ENCODE measurements around the gene SNN. TPM values are rescaled to one million over a fixed set of nuclear protein-coding genes. Genes with fewer than 3 reads are reported as not detected.

SNN gene
- total and polyA plus RNA-seq, 8 donors: 21.1 to 42.5 (median 31.4) TPM

DNA sequence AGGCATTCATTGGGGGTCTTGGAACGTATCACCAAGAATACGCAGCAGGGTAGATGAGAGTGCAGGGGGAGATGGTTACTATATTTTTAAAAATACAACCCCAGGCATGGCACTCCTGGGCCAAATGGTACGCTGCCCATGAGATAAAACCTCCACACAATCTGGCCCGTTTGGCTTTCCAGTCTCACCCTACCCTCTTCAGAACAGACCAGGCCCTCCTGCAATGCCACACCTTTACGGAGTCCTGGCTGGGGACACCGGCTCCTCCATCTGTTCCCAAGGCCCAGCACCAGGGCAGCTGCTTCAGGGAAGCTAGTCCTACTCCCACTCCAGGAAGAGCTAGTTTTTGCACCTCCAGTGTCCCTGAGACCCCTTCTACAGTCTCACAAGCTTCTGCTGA is 24.4 kb downstream of the SNN start:
- no peaks in the 10 kb centered on the region for H3K27me3 ChIP-seq
- H3K4me3 ChIP-seq: no peak overlapping the region
- DNase-seq (no peak), ATAC-seq (no peak)
- intact Hi-C loops (cut with DNase I): no loop called here
- H3K36me3 ChIP-seq: peaks cover 0 to 85% of the 10 kb centered on the region in 2 donors
- peaks cover 12 to 27% of the 10 kb centered on the region in 2 donors for H3K4me1 ChIP-seq
- TF ChIP-seq, protein P1, sequence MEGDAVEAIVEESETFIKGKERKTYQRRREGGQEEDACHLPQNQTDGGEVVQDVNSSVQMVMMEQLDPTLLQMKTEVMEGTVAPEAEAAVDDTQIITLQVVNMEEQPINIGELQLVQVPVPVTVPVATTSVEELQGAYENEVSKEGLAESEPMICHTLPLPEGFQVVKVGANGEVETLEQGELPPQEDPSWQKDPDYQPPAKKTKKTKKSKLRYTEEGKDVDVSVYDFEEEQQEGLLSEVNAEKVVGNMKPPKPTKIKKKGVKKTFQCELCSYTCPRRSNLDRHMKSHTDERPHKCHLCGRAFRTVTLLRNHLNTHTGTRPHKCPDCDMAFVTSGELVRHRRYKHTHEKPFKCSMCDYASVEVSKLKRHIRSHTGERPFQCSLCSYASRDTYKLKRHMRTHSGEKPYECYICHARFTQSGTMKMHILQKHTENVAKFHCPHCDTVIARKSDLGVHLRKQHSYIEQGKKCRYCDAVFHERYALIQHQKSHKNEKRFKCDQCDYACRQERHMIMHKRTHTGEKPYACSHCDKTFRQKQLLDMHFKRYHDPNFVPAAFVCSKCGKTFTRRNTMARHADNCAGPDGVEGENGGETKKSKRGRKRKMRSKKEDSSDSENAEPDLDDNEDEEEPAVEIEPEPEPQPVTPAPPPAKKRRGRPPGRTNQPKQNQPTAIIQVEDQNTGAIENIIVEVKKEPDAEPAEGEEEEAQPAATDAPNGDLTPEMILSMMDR (IDR thresholded peaks at IDR 0.05): no peak
- H3K27ac ChIP-seq: no peak overlapping the region
- H3K9me3 ChIP-seq: no peaks in the 10 kb centered on the region

DNA sequence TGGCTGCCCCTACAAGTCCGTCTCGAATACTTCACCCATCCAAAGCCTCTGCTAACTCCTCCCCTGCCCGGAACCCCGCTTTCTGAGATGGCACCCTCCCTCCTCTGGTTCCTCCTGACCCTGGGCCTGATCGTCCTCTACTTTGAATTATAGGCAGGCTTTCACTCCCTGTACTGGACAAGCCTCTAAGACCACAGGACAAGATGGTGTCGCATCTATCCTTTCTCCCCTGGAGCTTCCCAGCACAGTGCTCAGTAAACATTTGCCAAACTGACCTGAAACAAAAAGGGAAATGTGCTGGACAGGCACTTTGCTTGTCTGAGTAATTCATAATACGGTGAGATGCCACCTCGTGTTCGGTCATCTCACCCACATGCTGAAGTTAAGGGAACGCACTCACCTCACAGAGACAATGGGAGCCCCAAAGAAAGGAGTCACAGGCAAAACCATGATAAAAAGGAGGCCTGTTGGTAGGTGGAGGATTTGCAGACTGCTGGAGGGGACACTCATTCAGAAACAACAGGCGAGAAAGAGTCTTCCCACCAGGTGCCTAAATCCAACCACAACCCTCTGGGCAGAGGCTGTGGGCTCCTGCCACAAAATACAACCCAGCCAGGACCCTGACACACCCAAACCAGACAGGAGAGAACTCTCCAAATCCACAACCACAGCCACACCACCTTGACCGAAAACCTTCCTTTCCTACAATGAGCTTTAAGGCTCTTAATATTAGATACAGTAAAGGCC is 28.2 kb downstream of the SNN start:
- Histone ChIP-seq H3K4me3 (no peak overlapping the region), H3K9me3 (no peaks in the 10 kb centered on the region), H3K4me1 (peaks cover 0 to 20% of the 10 kb centered on the region in 2 donors), H3K27me3 (no peaks in the 10 kb centered on the region), H3K36me3 (peaks cover 0 to 82% of the 10 kb centered on the region in 2 donors), H3K27ac (no peak overlapping the region)
- no peak for DNase-seq
- no peak for ATAC-seq
- TF ChIP-seq, protein P1 (IDR thresholded peaks at IDR 0.05): no peak
- intact Hi-C loops (cut with DNase I): no loop called here

DNA sequence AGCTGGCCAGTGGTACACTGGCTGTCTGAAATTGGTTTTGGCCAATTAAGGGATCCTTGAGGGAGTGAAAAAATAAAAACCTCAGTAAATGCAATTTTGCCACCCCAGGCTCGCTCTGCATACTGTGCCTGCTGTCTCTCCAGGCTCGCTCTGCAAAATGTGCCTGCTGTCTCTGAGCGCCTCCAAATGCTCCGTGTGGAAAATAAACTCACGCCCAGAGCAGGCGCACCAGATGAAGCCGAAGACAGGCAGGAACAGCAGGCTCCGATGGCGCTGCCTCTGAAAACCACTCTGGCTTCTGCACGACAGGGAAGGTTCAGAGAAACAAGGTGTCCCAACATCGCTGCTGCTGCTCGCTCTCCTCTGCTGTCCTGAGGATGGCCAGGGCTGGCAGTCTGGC is 29.1 kb downstream of the SNN start:
- intact Hi-C loops (cut with DNase I): no loop called here
- H3K36me3 ChIP-seq: peaks cover 0 to 76% of the 10 kb centered on the region in 2 donors

DNA sequence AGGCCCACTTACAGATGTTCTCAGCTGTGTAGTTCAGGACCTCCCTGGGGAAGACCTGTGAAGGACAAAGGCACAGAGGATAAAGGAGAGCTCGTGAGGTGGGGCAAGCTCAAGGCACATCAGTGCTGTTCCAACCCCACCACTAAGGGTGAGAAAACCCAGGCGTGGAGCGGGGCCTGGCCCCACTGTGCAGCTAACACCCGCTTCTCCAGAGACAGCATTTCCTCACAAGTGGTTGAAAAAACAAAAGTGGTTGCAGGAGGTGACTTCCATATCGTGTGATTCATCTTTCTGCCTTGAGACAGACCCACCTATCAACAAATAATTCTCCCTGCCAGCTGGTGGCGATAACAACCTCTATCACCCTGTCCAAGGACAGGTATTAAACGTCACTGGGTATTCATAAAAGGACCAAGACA is 30.0 kb downstream of the SNN start:
- no peaks in the 10 kb centered on the region for H3K27me3 ChIP-seq
- intact Hi-C loops (cut with DNase I): no loop called here
- H3K4me1 ChIP-seq: peaks cover 0 to 20% of the 10 kb centered on the region in 2 donors
- no peak overlapping the region for H3K27ac ChIP-seq
- no peak overlapping the region for H3K4me3 ChIP-seq
- H3K36me3 ChIP-seq: peaks cover 0 to 73% of the 10 kb centered on the region in 2 donors
- H3K9me3 ChIP-seq: no peaks in the 10 kb centered on the region
- ATAC-seq (peak; percentile 38), DNase-seq (no peak)
- TF ChIP-seq, protein P1 (IDR thresholded peaks at IDR 0.05): no peak

More for the DNA sequence above, 29.1 kb downstream of the SNN start:
- no peak for DNase-seq
- H3K27me3 ChIP-seq: no peaks in the 10 kb centered on the region
- TF ChIP-seq, protein P1 (IDR thresholded peaks at IDR 0.05): no peak
- H3K4me1 ChIP-seq: peaks cover 0 to 20% of the 10 kb centered on the region in 2 donors
- H3K4me3 ChIP-seq: no peak overlapping the region
- H3K9me3 ChIP-seq: no peaks in the 10 kb centered on the region
- no peak for ATAC-seq
- H3K27ac ChIP-seq: no peak overlapping the region

DNA sequence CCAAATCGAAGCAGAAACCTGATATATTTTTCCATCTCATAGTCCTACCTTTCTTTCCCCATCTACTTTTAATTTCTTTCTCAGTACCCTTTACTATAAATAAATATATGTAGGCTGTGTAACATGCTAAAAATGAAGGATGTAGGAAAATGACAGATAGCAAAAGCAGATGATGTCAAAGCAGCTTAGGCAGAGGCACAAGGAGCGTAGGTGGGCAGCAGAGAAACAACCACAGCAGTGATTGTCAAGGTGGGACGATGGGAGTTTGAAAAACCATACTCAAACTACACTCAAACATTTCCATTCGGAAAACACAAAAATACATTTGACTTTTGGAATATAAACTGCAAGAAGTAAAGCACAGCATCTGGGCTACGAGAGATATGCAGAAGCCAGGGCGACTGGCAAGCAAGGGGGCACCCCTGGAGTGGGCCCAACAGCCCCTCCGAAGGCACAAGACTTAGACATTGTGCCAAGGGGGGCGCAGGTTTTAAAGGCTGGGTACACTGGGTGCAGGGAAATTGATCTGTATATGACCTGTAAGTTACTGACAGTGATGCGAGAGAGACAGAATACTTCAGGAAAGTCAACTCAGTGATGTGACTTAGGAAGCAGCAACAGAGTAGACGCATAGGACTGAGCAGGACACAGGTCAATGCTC is 31.1 kb downstream of the SNN start:
- TF ChIP-seq, protein P1 (IDR thresholded peaks at IDR 0.05): no peak
- DNase-seq: no peak
- Histone ChIP-seq H3K27ac (peak overlapping the region in 1 of 2 donors; percentile 73), H3K4me1 (peaks cover 0 to 20% of the 10 kb centered on the region in 2 donors), H3K36me3 (peaks cover 0 to 73% of the 10 kb centered on the region in 2 donors), H3K9me3 (no peaks in the 10 kb centered on the region), H3K27me3 (no peaks in the 10 kb centered on the region), H3K4me3 (no peak overlapping the region)
- intact Hi-C loops (cut with DNase I): no loop called here
- no peak for ATAC-seq

Measured in left lung (tissue), 10 donors.